ENCODE results near the gene ATXN7.

GRCh38 chr3:64031540-64032508 lies 168.2 kb downstream of the ATXN7 start:
- no peak for TF ChIP-seq EZH2phosphoT487 (IDR thresholded peaks at IDR 0.05; ENCODE audit: borderline replicate concordance)
- no peak for TF ChIP-seq CTCF (conservative IDR thresholded peaks at IDR 0.05; ENCODE audit: low read length)

Measured in Loucy (cell line).